HG02870 (cell line): ENCODE data around the gene GSTA1.
"Not testable (repeated sequence)": the region's sequence is repeated elsewhere in the genome, so short reads cannot be mapped to it uniquely, and the experiment has no call there.

Experiments used
- ATAC-seq: cut with Tn5 transposase; IDR thresholded peaks from one replicate; pipeline ENCODE4 v1.9.1; 2021; ENCODE audit warnings: mild to moderate bottlenecking, moderate library complexity; ENCODE audit not compliant: unreplicated experiment

The GSTA1 gene

DNA sequence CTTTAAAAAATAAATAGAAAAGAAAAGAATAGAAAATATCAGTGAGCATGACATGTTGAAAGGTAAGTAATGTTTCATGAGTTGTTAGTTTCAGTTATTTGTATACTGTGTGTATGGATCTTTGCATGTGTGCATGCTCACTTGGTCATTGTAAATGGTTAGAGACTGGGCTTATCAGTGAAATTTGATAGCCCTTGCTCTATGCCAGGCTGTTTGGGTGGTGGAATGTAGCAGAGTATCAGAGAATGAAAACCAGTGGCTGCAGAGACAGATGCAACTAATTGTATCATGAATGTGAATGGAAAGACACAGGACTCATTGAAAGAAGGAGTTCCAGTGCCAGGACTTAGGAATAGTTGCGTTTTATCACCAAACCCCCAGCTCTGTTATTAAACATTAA lies 44.5 kb downstream of the GSTA1 start:
- no peak for ATAC-seq

DNA sequence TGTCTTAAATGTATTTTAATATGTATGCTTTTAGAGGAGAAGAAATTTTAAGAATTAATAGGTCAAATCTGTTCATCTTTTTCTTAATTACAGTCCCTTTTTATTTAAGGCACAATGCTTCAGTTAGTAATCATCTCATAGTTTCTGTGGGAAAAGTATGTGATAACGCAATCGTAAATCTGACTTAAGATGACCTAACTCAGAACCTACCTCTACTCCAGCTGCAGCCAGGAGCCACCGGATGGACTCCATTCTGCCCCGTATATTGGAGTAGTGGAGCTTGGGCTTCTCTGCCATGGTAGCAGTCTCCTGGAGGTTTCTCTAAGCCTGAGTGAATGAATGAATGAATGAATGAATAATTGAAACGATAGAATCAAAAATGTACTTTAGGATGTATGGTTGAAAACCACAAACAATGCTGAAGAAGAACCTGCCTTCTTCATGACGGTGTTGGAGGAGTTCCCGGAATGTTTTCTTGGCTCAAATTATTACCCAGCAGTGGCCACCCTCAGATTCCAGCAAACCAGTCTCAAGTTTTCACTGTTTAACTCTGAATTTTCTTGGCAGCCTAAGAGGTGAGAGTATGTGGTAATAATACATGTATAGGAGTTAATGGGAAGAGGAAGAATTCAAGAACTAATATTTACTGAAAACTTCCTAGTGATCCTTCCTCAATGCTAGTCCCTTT lies 45.8 kb downstream of the GSTA1 start:
- not testable (repeated sequence) for ATAC-seq

- no peak for ATAC-seq
These were observed 49.2 kb downstream of the GSTA1 start for GRCh38 chr6:52754443-52754842.

- not testable (repeated sequence) for ATAC-seq
These were observed 50.5 kb downstream of the GSTA1 start for GRCh38 chr6:52753137-52753536.

DNA sequence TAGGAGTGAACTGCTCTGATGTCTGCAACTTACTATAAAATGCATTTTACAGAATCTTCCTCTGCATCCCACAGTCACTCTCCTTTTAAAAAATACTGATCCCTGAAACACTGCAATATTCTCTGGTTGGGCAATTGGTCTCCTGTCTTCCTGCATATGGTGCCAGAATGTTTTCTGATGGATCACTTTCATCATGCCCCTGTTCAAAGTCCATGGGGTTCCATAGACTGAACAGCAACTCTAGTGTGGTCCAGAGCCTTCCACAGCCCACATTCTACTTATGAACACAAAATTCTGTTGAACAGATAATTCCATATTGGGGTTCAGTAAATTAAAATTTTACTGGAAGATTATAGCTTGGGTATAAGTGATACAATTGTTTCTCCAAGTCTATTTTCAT lies 51.3 kb downstream of the GSTA1 start:
- ATAC-seq: no peak

- no peak for ATAC-seq
These were observed 54.0 kb downstream of the GSTA1 start for GRCh38 chr6:52749556-52750152.

GRCh38 chr6:52747301-52747700 lies 56.3 kb downstream of the GSTA1 start:
- ATAC-seq: not testable (repeated sequence)

DNA sequence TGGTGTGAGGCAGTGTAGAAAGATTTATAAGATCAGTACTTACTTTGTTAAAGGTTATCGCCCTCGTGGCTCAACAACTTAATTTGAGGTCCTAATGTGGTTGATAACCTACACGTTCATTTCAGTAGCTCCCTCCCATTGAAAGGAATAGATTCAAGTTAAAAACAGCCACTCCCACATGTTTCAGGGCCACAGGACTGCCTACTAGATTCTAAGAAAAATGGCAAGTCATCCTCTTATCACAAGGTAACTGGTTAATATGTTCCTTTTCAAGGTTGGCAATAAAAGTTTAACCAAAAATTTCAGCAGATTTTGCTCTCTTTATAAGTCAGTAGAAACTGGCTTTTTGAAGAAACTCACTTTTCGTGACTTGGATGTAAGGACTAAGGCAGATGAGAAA lies 57.4 kb downstream of the GSTA1 start:
- no peak for ATAC-seq

GRCh38 chr6:52745764-52746201 lies 57.8 kb downstream of the GSTA1 start:
- ATAC-seq: no peak

GRCh38 chr6:52741872-52742271 lies 61.7 kb downstream of the GSTA1 start:
- ATAC-seq: no peak
